Measurements from ENCODE around the gene PAQR6.
"Not testable (repeated sequence)": the region's sequence is repeated elsewhere in the genome, so short reads cannot be mapped to it uniquely, and the experiment has no call there.

PAQR6 gene

DNA sequence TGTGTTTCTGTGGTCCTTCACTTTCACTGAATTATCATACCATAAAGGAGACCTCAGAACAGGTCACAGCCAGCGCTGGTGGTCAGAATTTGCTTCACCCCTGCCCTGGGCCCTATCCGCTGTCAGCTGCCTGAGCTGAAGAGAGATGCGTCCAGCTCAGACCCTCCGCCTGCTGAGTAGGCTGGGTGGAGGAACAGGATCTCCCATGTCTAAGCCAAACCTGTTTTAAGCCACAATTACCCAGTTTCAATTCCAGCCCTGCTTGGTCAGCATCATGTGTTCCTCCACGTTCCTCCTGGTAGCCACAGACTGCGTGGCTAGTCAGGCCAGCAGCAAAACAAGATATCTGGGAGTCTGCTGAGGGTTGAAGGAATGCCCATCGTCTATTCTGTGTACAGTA lies 19.4 kb downstream of the PAQR6 start:
- DNase-seq (ENCODE audit: low read depth): no peak
- no peak overlapping the region for H3K4me3 ChIP-seq (ENCODE audit: low read depth, low read length)
- TF ChIP-seq, protein P1, sequence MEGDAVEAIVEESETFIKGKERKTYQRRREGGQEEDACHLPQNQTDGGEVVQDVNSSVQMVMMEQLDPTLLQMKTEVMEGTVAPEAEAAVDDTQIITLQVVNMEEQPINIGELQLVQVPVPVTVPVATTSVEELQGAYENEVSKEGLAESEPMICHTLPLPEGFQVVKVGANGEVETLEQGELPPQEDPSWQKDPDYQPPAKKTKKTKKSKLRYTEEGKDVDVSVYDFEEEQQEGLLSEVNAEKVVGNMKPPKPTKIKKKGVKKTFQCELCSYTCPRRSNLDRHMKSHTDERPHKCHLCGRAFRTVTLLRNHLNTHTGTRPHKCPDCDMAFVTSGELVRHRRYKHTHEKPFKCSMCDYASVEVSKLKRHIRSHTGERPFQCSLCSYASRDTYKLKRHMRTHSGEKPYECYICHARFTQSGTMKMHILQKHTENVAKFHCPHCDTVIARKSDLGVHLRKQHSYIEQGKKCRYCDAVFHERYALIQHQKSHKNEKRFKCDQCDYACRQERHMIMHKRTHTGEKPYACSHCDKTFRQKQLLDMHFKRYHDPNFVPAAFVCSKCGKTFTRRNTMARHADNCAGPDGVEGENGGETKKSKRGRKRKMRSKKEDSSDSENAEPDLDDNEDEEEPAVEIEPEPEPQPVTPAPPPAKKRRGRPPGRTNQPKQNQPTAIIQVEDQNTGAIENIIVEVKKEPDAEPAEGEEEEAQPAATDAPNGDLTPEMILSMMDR (IDR thresholded peaks at IDR 0.05; ENCODE audit: insufficient read depth, low read depth, low read length, missing control alignments): no peak

DNA sequence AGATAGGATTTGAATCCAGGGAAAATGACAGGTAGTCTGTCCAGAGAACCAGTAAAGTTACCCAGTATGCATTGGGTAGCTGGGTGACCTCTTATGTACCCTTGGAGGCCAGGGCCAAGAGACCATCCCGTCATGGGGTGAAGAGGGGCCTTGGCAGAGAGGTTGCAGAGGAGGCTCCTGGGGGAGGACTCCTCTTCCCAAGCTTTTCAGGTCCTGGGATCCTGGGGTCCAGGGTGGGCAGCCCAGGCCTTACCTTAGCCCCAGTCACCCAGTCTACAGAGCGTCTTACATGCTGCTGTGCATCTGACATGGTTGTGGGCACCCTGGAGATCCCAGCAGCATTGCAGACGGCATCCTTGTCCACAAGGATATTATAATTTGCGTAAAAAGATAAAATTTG lies 21.1 kb downstream of the PAQR6 start:
- no peak overlapping the region for H3K4me3 ChIP-seq (ENCODE audit: low read depth, low read length)
- TF ChIP-seq, protein P1 (IDR thresholded peaks at IDR 0.05; ENCODE audit: insufficient read depth, low read depth, low read length, missing control alignments): no peak
- DNase-seq (ENCODE audit: low read depth): no peak

DNA sequence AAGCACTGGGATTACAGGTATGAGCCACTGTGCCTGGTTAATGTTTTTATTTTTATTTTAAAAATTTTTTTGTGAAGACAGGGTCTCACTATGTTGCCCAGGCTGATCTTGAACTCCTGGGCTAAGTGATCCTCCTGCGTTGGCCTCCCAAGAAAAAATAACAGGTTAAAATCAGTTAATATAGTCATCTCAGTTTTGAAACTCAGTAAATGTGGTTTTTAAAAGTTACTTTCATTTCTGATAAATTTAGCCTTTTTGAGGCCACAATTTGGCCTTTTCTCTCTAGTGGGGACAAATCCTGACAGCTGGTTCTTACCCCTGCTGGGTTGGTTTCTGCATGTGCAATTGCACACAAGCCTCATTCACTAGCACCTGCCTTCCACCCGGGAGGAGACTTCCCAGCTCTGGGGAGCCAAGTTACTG lies 21.7 kb downstream of the PAQR6 start:
- no peak overlapping the region for H3K4me3 ChIP-seq (ENCODE audit: low read depth, low read length)
- TF ChIP-seq, protein P1 (IDR thresholded peaks at IDR 0.05; ENCODE audit: insufficient read depth, low read depth, low read length, missing control alignments): no peak
- peak; percentile 94 for DNase-seq (ENCODE audit: low read depth)

DNA sequence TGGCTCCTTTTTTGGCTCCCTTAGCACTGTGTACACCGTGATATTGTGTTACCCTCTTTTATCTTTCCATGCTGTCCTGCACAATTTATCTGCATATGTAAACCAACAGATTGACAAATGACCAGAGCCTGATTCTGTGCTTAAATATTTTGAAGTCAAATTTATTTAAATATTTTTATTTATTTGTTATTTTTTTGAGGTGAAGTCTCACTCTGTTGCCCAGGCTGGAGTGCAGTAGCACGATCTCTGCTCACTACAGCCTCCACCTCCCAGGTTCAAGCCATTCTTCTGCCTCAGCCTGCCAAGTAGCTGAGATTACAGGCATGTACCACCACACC lies 22.2 kb downstream of the PAQR6 start:
- DNase-seq (ENCODE audit: low read depth): no peak

DNA sequence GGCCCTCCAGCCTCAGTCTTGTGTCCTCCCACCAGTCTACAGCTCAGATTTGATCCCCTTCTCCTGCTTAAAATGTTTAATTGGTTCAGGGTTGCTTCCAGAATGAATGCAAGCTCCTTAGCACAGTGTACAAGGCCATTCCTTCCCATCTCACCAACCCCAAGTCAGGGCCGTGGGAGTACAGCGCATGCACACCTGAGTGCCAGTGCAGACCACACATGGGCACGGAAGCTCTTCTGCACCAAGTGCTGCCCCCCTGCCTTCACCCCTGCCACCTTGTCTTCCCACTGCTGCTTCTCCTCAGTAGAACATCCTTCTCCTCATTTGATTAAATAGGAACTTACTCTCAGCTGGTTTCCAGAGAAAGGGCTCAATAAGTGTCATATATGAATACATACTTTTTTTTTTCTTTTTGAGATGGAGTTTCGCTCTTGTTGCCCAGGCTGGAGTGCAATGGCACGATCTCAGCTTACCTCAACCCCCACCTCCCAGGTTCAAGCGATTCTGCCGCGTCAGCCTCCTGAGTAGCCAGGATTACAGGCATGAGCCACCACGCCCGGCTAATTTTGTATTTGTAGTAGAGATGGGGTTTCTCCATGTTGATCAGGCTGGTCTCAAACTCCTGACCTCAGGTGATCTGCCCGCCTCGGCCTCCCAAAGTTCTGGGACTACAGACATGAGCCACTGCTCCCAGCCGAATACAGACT lies 25.7 kb downstream of the PAQR6 start:
- DNase-seq (ENCODE audit: low read depth): no peak
- TF ChIP-seq, protein P1 (IDR thresholded peaks at IDR 0.05; ENCODE audit: insufficient read depth, low read depth, low read length, missing control alignments): no peak
- H3K4me3 ChIP-seq (ENCODE audit: low read depth, low read length): no peak overlapping the region

More for the DNA sequence above, 22.2 kb downstream of the PAQR6 start:
- no peak overlapping the region for H3K4me3 ChIP-seq (ENCODE audit: low read depth, low read length)
- TF ChIP-seq, protein P1 (IDR thresholded peaks at IDR 0.05; ENCODE audit: insufficient read depth, low read depth, low read length, missing control alignments): no peak

DNA sequence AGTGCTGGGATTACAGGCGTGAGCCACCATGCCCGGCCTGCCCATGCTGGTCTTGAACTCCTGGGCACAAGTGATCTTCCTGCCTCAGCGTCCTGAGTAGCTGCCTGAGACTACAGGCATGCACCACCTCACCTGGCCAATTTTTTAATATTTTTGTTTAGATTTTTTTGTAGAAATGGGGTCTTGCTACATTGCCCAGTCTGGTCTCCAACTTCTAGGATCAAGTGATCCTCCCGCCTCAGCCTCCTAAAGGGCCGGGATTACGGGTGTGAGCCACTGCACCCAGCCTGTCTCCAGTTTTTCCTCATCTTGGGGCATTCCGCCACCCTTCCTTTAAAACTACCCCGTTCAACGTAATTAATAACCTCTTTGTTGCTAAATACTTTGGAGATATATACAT lies 27.6 kb downstream of the PAQR6 start:
- DNase-seq (ENCODE audit: low read depth): no peak
- TF ChIP-seq, protein P1 (IDR thresholded peaks at IDR 0.05; ENCODE audit: insufficient read depth, low read depth, low read length, missing control alignments): no peak
- no peak overlapping the region for H3K4me3 ChIP-seq (ENCODE audit: low read depth, low read length)

DNA sequence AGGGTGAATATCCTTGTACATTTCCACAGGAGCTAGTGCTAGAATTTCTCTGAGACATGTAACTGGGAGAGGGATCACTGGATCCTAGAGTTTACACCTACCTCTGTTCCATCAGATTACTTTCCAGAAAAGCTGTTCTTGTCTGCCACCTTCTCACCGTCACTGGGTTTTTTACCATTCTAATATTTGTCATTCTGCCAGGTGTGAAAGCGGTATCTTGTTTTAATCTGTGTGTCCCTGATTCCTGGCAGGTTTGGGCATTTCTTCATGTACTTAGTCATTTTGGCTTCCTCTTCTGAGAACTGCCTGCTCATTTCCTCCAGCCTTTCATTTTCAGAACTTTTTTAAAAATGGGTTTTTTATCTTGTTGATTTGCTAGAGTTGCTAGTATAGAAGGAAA lies 30.0 kb downstream of the PAQR6 start:
- TF ChIP-seq, protein P1 (IDR thresholded peaks at IDR 0.05; ENCODE audit: insufficient read depth, low read depth, low read length, missing control alignments): no peak
- peak overlapping the region; percentile 37 for H3K4me3 ChIP-seq (ENCODE audit: low read depth, low read length)
- peak; percentile 79 for DNase-seq (ENCODE audit: low read depth)

DNA sequence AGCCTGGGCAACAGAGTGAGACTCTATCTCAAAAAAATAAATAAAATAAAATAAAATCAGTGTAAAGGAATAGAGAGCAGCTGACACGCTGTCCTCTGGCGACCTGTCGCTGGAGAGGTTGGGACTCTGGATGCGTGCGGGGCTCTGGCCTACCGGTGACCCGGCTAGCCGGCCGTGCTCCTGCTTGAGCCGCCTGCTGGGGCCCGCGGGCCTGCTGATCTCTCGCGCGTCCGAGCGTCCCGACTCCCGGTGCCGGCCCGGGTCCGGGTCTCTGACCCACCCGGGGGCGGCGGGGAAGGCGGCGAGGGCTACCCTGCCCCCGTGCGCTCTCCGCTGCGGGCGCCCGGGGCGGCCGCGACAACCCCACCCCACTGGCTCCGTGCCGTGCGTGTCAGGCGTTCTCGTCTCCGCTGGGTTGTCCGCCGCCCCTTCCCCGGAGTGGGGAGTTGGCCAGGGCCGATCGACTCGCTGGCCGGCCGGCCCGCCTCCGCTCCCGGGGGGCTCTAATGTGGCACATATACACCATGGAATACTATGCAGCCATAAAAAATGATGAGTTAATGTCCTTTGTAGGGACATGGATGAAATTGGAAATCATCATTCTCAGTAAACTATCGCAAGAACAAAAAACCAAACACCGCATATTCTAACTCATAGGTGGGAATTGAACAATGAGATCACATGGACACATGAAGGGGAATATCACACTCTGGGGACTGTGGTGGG lies 31.3 kb downstream of the PAQR6 start:
- not testable (repeated sequence) for DNase-seq (ENCODE audit: low read depth); H3K4me3 ChIP-seq (ENCODE audit: low read depth, low read length)

Data from GM12865 (cell line).